ENCODE measurements around the gene TRAPPC4.

GRCh38 chr11:119026970-119027369 lies 8.4 kb downstream of the TRAPPC4 start:
- no peak for TF ChIP-seq CTCF (IDR thresholded peaks at IDR 0.05)
- no peak for TF ChIP-seq EP300 (IDR thresholded peaks at IDR 0.05; ENCODE audit: low read depth)

Measured in transverse colon (tissue), 3 donors.